ENCODE data around the gene RNF150.

DNA sequence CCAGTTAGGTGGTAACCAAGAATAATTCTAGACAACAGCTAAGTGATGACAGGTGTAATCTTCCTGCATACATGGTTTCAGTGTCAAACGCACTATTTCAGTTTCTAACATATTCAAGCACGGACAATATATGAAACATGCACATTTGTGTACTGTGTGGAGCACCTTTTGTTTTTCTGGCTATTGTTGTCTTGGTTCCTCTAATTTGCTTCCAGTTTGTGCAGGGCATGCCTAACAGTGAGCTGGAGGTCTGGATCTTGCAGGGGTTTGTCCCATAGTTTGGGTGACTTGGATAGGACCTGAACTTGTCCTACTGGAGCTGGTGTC is 306.6 kb downstream of the RNF150 start:
- TF ChIP-seq, protein P1, sequence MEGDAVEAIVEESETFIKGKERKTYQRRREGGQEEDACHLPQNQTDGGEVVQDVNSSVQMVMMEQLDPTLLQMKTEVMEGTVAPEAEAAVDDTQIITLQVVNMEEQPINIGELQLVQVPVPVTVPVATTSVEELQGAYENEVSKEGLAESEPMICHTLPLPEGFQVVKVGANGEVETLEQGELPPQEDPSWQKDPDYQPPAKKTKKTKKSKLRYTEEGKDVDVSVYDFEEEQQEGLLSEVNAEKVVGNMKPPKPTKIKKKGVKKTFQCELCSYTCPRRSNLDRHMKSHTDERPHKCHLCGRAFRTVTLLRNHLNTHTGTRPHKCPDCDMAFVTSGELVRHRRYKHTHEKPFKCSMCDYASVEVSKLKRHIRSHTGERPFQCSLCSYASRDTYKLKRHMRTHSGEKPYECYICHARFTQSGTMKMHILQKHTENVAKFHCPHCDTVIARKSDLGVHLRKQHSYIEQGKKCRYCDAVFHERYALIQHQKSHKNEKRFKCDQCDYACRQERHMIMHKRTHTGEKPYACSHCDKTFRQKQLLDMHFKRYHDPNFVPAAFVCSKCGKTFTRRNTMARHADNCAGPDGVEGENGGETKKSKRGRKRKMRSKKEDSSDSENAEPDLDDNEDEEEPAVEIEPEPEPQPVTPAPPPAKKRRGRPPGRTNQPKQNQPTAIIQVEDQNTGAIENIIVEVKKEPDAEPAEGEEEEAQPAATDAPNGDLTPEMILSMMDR (IDR thresholded peaks at IDR 0.05; ENCODE audit: poor library complexity), result no peak
- TF ChIP-seq EZH2 (IDR thresholded peaks at IDR 0.05; ENCODE audit: borderline replicate concordance), result no peak
